Choroid plexus epithelial cell (primary cell): ENCODE measurements around the gene RUSC1.
A peak's percentile ranks its signal among the peaks of the same experiment; 100 is the strongest.
"Not testable (repeated sequence)": the region's sequence is repeated elsewhere in the genome, so short reads cannot be mapped to it uniquely, and the experiment has no call there.

ENCODE experiments used
- DNase-seq: peaks from one replicate; pipeline ENCODE4 v3.0.0-alpha.2; 2010; ENCODE audit warnings: low read depth
- H3K4me3 ChIP-seq: 2 replicates; pipeline ENCODE4 v1.5.1; 2011; ENCODE audit warnings: low read depth, mild to moderate bottlenecking, control low read depth, low read length, moderate library complexity
- TF ChIP-seq, protein P1 (sequence below): conservative IDR thresholded peaks from 2 replicates; pipeline ENCODE4 v1.5.1; 2011; ENCODE audit warnings: low read depth, mild to moderate bottlenecking, control low read depth, inconsistent platforms, low read length, moderate library complexity

The RUSC1 gene

DNA sequence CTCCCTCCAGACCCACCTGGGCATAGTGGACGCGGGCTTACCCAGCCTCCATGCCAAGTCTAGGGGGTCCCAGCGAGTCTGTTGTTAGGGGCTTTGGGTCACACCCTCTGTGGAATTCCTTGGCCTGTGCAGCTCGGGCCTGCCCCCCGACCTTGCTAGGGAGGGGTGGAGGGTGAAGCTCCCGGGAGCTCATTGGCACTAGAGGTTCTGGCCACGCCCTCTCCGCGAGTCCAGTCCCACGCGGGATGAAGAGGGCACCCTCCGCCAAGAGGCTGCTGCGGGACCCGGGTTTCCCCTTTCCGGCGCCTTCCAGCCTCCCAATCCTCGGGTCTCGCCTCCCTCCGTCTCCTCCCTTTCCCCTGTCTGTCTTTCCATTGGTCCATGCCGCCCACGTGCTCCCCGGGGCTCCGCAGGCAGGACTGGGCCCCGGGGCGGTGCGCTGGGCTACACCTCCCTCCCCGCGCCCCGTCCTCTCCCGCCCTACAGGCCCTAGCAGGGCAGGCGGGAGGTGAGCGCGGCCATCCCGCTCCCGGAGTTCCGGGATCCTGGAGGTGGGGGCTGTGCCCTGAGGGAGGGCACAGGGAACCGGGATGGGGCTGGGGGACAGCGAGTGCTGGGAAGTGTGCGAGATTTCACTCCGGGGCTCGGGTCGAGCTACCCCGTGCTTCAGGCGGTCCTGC, 3.5 kb downstream of the RUSC1 start:
- H3K4me3 ChIP-seq: peak overlapping the region; percentile 72
- DNase-seq: peak; percentile 97
- TF ChIP-seq, protein P1, sequence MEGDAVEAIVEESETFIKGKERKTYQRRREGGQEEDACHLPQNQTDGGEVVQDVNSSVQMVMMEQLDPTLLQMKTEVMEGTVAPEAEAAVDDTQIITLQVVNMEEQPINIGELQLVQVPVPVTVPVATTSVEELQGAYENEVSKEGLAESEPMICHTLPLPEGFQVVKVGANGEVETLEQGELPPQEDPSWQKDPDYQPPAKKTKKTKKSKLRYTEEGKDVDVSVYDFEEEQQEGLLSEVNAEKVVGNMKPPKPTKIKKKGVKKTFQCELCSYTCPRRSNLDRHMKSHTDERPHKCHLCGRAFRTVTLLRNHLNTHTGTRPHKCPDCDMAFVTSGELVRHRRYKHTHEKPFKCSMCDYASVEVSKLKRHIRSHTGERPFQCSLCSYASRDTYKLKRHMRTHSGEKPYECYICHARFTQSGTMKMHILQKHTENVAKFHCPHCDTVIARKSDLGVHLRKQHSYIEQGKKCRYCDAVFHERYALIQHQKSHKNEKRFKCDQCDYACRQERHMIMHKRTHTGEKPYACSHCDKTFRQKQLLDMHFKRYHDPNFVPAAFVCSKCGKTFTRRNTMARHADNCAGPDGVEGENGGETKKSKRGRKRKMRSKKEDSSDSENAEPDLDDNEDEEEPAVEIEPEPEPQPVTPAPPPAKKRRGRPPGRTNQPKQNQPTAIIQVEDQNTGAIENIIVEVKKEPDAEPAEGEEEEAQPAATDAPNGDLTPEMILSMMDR: no peak

DNA sequence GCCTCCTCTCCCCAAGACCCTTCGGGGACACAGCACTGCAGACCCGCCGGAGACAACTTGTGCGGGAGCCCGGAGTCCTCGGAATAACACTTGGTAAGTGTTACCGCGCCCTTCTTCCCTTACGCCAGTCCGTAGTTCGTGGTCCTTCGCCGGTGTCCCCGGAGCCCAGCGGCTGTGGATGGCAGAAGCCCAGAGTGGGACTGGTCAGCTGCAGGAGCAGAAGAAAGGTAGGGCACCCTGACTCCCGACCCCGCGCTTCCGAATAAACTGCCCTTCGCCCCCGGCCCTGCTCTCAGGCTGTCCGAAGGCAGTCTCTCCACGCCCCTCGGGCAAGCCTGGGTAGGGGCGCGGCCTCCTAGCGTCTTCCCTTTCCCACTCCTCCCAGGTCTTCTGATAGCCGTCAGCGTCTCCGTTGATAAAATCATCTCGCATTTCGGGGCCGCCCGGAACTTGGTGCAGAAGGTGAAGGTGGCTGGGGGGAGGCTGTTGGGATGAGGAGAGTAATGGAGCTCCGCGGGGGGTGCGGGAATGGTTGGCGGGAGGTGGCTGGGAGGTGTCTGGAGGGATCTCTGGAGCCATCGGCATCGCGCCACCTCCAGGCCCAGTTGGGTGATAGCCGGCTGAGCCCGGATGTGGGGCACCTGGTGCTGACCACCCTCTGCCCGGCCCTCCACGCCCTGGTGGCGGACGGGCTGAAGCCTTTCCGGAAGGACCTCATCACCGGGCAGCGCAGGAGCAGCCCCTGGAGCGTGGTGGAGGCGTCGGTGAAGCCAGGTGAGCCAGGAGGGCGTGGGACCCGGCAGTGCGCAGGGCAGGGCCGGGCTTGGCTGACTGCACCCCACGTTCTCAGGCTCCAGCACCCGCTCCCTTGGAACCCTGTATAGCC, 4.3 kb downstream of the RUSC1 start:
- H3K4me3 ChIP-seq: peak overlapping the region; percentile 72
- TF ChIP-seq, protein P1: peak; percentile 60
- DNase-seq: peak; percentile 49

DNA sequence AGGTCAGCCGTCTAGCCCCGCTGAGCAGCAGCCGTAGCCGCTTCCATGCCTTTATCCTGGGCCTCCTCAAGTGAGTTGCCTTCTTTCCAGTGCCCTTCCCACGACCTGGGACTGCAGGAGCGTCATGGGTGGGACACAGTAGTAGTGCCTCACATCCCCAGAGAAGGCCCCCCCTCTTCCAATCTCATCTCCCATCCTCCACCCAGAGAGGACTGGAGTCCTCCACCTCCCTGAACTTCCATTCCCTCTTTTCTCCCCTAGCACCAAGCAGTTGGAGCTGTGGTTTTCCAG, 4.9 kb downstream of the RUSC1 start:
- peak overlapping the region; percentile 72 for H3K4me3 ChIP-seq
- TF ChIP-seq, protein P1: no peak
- no peak for DNase-seq

DNA sequence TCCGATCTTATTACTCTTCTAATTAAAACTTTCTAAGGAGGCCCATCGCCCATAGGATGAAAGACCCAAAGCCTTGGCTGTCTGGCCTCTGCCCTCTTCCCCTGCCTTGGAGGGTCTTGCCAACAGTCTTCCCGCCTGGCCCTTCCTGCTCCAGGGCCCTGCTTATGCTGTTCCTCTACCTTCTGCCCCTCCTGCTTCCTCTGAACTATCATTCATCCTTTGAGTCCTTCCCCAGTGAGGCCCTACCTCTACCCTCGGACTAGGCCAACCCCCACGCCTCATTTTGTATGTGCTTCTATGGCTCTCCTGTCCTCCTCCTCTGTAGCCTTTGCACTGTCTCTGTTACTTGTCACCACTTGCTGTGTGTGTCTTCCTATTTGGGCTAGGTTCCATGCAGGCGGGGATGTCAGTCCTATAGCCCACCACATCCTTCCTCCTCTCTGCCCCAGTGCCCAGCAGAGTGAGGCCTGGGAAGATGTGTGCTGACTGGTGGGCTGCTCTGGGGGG, 5.4 kb downstream of the RUSC1 start:
- no peak overlapping the region for H3K4me3 ChIP-seq
- DNase-seq: no peak
- TF ChIP-seq, protein P1: no peak

DNA sequence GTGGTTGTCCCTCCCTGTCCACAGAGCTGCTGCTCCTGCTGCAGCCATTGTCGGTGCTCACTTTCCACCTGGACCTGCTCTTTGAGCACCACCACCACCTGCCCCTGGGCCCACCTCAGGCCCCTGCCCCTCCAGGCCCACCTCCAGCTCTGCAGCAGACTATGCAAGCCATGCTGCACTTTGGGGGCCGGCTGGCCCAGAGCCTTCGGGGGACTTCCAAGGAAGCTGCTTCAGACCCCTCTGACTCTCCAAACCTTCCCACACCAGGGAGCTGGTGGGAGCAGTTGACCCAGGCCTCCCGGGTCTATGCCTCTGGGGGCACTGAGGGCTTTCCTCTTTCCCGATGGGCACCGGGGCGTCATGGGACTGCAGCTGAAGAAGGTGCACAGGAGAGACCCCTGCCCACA, 5.9 kb downstream of the RUSC1 start:
- DNase-seq: no peak
- H3K4me3 ChIP-seq: no peak overlapping the region
- TF ChIP-seq, protein P1: no peak

DNA sequence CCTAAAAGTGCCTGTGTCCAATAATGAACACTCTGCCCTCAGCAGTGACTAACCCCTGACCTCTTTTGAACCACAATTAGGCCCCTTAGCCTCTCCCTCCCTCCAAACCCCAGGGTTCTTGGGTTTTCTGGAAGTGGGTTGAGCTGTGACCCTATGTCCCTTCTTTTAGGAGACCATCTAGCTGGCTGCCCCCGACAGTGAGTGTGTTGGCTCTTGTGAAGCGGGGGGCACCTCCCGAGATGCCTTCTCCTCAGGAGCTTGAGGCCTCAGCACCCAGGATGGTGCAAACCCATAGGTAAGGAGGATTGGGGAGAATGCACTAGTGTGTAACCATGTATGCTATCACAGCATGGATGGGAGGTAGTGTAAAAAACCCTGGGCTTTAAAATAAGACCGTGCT, 7.3 kb downstream of the RUSC1 start:
- no peak for DNase-seq
- H3K4me3 ChIP-seq: no peak overlapping the region
- TF ChIP-seq, protein P1: no peak

DNA sequence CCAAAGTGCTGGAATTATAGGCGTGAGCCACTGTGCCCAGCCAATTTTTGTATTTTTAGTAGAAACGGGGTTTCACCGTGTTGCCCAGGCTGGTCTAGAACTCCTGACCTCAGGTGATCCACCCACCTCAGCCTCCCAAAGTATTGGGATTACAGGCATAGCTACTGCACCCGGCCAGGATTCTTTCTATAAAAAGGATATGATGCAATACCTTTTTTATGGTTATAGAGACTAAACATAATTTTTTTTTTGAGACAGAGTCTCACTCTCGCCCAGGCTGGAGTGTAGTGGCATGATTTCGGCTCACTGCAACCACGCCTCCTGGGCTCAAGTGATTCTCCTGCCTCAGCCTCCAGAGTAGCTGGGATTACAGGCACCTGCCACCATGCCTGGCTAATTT, 8.2 kb downstream of the RUSC1 start:
- DNase-seq, H3K4me3 ChIP-seq: not testable (repeated sequence)
